Breast epithelium (tissue), 3 donors: Measurements from ENCODE around the gene ADCY7.

Experiments
- POLR2A ChIP-seq: fragments of 450-650 bp; IDR thresholded peaks from one replicate; pipeline ENCODE4 v1.6.1; 2016; ENCODE audit warnings: antibody characterized with exemption, mild to moderate bottlenecking, moderate library complexity
- POLR2AphosphoS5 ChIP-seq, 3 donors: sonication (generic); formaldehyde crosslinking; IDR thresholded peaks; one replicate each; pipeline ENCODE4 v1.6.1; 2017; ENCODE audit warnings: antibody characterized with exemption in 3 of 3
- TF ChIP-seq, protein P1 (sequence below), 3 donors: fragments of 450-650 bp; IDR thresholded peaks; one replicate each; pipeline ENCODE4 v1.5.1; 2016 to 2017; ENCODE audit warnings: antibody characterized with exemption in 3 of 3, mild to moderate bottlenecking in 3 of 3, moderate library complexity in 3 of 3

- TF ChIP-seq, protein P1, sequence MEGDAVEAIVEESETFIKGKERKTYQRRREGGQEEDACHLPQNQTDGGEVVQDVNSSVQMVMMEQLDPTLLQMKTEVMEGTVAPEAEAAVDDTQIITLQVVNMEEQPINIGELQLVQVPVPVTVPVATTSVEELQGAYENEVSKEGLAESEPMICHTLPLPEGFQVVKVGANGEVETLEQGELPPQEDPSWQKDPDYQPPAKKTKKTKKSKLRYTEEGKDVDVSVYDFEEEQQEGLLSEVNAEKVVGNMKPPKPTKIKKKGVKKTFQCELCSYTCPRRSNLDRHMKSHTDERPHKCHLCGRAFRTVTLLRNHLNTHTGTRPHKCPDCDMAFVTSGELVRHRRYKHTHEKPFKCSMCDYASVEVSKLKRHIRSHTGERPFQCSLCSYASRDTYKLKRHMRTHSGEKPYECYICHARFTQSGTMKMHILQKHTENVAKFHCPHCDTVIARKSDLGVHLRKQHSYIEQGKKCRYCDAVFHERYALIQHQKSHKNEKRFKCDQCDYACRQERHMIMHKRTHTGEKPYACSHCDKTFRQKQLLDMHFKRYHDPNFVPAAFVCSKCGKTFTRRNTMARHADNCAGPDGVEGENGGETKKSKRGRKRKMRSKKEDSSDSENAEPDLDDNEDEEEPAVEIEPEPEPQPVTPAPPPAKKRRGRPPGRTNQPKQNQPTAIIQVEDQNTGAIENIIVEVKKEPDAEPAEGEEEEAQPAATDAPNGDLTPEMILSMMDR (IDR thresholded peaks at IDR 0.05), result no peak
- no peak for TF ChIP-seq POLR2A
- TF ChIP-seq POLR2AphosphoS5 (IDR thresholded peaks at IDR 0.05), result no peak
Observed at GRCh38 chr16:50248845-50249244, 17.5 kb upstream of the ADCY7 start.
